Measurements from ENCODE around the gene SYTL3. TPM values are rescaled to one million over a fixed set of nuclear protein-coding genes. Genes with fewer than 3 reads are reported as not detected.

SYTL3 gene
- total RNA-seq, 3 donors from 2014 or later (not counting 1 experiment from before 2014, with no cell fraction given) = 84.1 to 143 (median 89.0) TPM

GRCh38 chr6:158756977-158757752 is 107.3 kb downstream of the SYTL3 start:
- Mint-ChIP-seq H3K27me3 (ENCODE audit: low read depth in 2 of 2) (no peaks in the 10 kb centered on the region), H3K9me3 (no peaks in the 10 kb centered on the region), H3K36me3 (peaks cover 5% of the 10 kb centered on the region), H3K4me3 (no peak overlapping the region), H3K4me1 (peaks cover 5 to 6% of the 10 kb centered on the region in 2 donors), H3K27ac (peak overlapping the region in 1 of 2 donors; percentile 58)
- intact Hi-C loops (cut with micrococcal nuclease) = no loop called here
- no peak for DNase-seq
- Histone ChIP-seq H3K27ac (ENCODE audit: low read length) (no peak overlapping the region), H3K4me3 (ENCODE audit: low read length) (no peak overlapping the region), H3K36me3 (ENCODE audit: control insufficient read depth, insufficient read depth, low read length) (peaks cover 49% of the 10 kb centered on the region), H3K4me1 (ENCODE audit: control insufficient read depth, insufficient read depth, low read length) (no peaks in the 10 kb centered on the region), H3K27me3 (ENCODE audit: control insufficient read depth, insufficient read depth, low read length) (no peaks in the 10 kb centered on the region), H3K9me3 (ENCODE audit: control insufficient read depth, insufficient read depth, low read length) (no peaks in the 10 kb centered on the region)
- WGBS (ENCODE audit: insufficient coverage) = 96% methylated on average over 24 of the region's 25 CpGs
- no peak for ATAC-seq
- no peak for TF ChIP-seq CTCF (IDR thresholded peaks at IDR 0.05)

DNA sequence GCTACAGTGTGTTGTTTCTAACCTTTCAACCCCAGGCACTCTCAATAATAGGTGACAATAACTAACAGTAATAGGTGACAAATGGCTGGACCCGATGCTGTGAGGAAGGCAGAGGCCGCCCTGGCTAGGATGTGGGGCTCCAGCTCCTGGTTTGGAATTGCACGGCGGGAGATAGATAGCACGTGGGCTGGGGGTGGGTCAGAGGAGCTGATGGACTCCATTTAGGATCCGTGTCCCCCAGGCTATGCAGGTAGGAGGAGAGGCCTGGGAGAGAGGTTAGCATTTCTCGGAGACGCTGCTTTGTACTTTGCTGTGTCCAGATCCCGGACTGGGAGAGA is 107.9 kb downstream of the SYTL3 start:
- Mint-ChIP-seq H3K4me1 (peaks cover 5 to 6% of the 10 kb centered on the region in 2 donors), H3K27ac (peak overlapping the region in 1 of 2 donors; percentile 58), H3K27me3 (ENCODE audit: low read depth in 2 of 2) (no peaks in the 10 kb centered on the region), H3K36me3 (peaks cover 11% of the 10 kb centered on the region), H3K4me3 (no peak overlapping the region), H3K9me3 (no peaks in the 10 kb centered on the region)
- no peaks in the 10 kb centered on the region for H3K9me3 ChIP-seq (ENCODE audit: control insufficient read depth, insufficient read depth, low read length)
- intact Hi-C loops (cut with micrococcal nuclease) = no loop called here
- ATAC-seq = no peak
- H3K27ac ChIP-seq (ENCODE audit: low read length) = no peak overlapping the region
- no peak for DNase-seq
- H3K36me3 ChIP-seq (ENCODE audit: control insufficient read depth, insufficient read depth, low read length) = peaks cover 48% of the 10 kb centered on the region
- TF ChIP-seq CTCF (IDR thresholded peaks at IDR 0.05) = no peak
- no peak overlapping the region for H3K4me3 ChIP-seq (ENCODE audit: low read length)
- H3K27me3 ChIP-seq (ENCODE audit: control insufficient read depth, insufficient read depth, low read length) = no peaks in the 10 kb centered on the region
- 92% methylated on average over 9 of the region's 9 CpGs for WGBS (ENCODE audit: insufficient coverage)
- no peaks in the 10 kb centered on the region for H3K4me1 ChIP-seq (ENCODE audit: control insufficient read depth, insufficient read depth, low read length)

DNA sequence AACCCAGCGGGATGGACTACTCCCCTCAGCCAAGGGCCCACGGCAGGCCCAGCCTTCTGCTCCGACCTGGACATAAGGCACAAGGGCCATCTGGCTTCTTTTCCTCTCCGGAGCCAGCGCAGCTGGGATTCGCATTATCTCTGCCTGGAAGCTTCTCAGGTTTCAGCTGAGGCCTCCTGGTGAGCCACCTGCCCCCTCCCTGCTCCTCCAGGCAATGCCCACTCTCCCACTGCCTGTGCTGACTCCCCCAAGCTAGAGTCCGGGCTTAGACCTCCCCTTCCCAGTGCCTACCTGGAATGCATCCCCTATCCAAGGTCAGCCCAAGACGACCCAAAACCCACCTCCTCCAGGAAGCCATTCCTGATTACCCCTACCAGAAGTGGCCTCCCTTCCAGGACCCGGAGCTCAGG is 108.6 kb downstream of the SYTL3 start:
- peaks cover 51% of the 10 kb centered on the region for H3K36me3 ChIP-seq (ENCODE audit: control insufficient read depth, insufficient read depth, low read length)
- H3K27me3 Mint-ChIP-seq (ENCODE audit: low read depth in 2 of 2) = no peaks in the 10 kb centered on the region
- intact Hi-C loops (cut with micrococcal nuclease) = no loop called here
- no peak overlapping the region for H3K4me3 Mint-ChIP-seq
- peaks cover 14% of the 10 kb centered on the region for H3K36me3 Mint-ChIP-seq
- H3K4me1 Mint-ChIP-seq = peaks cover 5 to 6% of the 10 kb centered on the region in 2 donors
- TF ChIP-seq CTCF (IDR thresholded peaks at IDR 0.05) = no peak
- H3K4me3 ChIP-seq (ENCODE audit: low read length) = no peak overlapping the region
- WGBS (ENCODE audit: insufficient coverage) = 92% methylated on average over 9 of the region's 9 CpGs
- H3K4me1 ChIP-seq (ENCODE audit: control insufficient read depth, insufficient read depth, low read length) = no peaks in the 10 kb centered on the region
- H3K27me3 ChIP-seq (ENCODE audit: control insufficient read depth, insufficient read depth, low read length) = no peaks in the 10 kb centered on the region
- ATAC-seq (no peak), DNase-seq (no peak)
- no peaks in the 10 kb centered on the region for H3K9me3 Mint-ChIP-seq
- no peak overlapping the region for H3K27ac ChIP-seq (ENCODE audit: low read length)
- H3K9me3 ChIP-seq (ENCODE audit: control insufficient read depth, insufficient read depth, low read length) = no peaks in the 10 kb centered on the region
- peak overlapping the region in 1 of 2 donors; percentile 54 for H3K27ac Mint-ChIP-seq
